Effector CD8-positive, alpha-beta T cell (primary cell): Measurements from ENCODE around the gene DNAH3.
"Not testable (repeated sequence)": the region's sequence is repeated elsewhere in the genome, so short reads cannot be mapped to it uniquely, and the experiment has no call there.

Source experiments
- DNase-seq: peaks from one replicate; lab custom pipeline; 2025; lab: John Stamatoyannopoulos, UW

The DNAH3 gene

GRCh38 chr16:21009815-21010214 lies 140.8 kb downstream of the DNAH3 start:
- no peak for DNase-seq

DNA sequence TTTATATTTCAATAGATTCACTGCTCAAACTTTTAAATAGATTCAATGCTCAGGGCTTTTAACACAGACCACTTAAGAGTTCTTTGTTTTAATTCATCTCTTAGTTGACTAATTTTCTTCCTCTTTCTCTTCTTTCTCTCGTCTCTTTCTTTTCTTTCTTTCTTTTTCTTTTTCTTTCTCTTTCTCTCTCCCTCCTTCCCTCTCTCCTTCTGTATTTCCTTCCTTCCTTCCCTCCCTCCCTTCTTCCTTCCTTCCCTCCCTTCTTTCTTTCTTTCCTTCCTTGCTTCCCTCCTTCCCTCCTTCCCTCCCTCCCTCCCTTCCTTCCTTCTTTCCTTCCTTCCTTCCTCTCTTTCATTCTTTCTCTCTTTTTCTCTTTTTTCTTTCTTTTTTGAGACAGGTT lies 145.6 kb downstream of the DNAH3 start:
- DNase-seq, result no peak

- DNase-seq, result no peak
These were observed 149.4 kb downstream of the DNAH3 start for GRCh38 chr16:21001262-21001661.

DNA sequence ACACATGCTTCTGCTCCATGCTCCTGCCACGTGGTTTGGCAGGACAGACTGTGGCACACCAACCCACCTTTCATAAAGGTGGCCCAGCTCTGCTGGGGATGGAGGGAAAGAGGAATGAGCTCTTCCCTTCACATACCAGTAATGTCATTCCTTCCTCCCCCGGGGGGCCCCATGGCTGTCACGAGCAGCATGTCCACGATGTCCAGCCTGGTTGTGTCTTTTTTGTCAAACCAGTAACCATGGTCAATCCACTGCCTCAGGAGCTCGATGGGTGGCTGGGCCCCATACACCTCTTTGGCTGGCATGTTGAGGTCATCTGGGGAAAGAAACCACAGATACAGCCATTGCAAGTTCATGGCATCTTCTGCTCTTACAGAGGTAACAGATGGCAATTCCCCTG lies 153.5 kb downstream of the DNAH3 start:
- DNase-seq, result no peak

DNA sequence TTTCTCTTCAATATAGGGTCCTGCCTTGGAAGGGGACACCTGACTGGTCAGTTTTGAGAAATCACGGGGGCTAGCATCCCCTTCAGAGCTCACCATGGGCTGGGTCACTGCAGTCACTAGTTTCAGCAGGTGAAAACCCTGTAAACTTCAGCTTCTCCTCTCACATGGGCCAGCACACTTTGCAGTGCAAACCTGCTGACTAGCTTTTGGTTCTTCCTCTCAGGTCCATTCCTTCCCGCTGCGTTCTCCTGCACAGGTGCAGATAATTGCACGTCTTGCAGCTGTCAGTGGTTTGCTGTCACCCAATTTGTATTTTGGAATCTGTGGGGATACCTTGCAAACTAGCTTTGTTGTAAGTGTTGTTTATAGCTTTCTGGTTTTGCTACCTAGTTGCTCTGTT lies 154.9 kb downstream of the DNAH3 start:
- no peak for DNase-seq

- not testable (repeated sequence) for DNase-seq
These were observed 161.1 kb downstream of the DNAH3 start for GRCh38 chr16:20989496-20990070.

GRCh38 chr16:20987049-20987448 lies 163.6 kb downstream of the DNAH3 start:
- DNase-seq, result no peak

- no peak for DNase-seq
These were observed 166.6 kb downstream of the DNAH3 start for GRCh38 chr16:20984019-20984418.

- DNase-seq, result no peak
These were observed 174.1 kb downstream of the DNAH3 start for GRCh38 chr16:20976576-20976975.

DNA sequence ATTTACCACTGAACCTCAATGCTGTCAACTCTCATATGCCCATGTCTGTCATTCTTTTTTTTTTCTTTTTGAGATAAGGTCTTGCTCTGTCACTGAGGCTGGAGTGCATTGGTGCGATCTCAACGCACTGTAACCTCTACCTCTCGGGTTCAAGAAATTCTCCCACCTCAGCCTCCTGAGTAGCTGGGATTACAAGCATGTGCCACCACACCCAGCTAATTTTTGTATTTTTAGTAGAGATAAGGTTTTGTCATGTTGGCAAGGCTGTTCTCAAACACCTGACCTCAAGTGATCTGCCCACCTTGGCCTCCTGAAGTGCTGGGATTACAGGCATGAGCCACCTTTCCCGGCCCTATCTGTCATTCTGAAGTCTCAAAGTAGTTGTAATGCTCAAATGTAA lies 177.4 kb downstream of the DNAH3 start:
- DNase-seq, result not testable (repeated sequence)

DNA sequence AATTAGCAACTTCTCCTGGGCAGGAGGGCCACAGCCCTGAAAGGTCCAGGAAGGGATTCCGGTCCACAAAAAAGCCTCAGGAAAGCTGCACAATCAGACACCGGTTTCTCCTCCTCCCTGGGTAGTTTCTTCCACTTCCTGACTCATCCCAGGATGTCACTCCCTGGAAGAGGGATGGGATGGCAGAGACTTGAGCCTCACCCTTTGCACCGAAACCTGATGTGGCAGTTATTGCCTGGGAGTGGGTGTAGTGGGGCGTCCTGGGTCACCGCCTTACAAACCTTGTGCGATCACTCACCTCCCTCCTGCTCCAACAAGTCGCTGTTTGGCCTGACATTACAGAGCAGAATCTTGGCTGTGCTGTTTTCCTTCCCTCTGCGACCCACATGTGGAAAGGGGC lies 179.2 kb downstream of the DNAH3 start:
- no peak for DNase-seq

DNA sequence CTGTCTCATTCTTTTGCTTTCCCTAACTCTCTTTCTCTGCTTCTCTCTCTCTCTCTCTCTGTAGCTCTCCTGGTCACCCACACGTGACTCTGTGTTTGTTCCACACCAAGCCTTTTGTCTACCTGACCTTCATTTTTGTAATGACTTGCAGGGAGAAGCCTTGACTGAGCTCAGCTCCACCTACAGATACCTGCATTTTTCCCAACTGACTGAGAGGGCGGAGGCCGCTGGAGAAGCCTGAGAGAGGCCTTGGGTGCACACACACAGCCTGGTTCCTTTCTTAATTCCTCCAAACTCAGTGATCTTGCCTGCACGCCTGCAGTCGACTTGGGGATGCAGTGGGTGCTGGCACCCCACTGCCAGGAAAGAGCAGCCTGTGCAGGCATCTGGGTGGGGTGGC lies 181.3 kb downstream of the DNAH3 start:
- DNase-seq, result no peak

- no peak for DNase-seq
These were observed 181.9 kb downstream of the DNAH3 start for GRCh38 chr16:20968765-20969164.

GRCh38 chr16:20960899-20961298 lies 189.7 kb downstream of the DNAH3 start:
- no peak for DNase-seq

DNA sequence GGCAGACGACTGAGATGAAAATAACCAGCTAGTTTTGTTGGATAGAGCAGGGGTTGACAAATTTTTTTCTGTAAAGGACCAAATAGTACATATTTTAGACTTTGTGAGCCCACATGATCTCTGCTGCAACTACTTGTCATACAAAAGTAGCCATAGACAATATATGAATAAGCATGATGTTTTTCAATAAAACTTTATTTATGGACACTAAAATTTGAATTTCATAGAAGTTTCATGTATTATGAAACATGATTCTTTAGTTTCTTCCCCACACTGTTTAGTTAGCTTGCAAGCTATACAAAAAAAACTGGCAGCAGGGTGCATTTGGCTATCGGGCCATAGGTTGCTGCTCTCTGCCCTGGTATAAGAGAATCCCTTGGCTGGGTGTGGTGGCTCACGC lies 193.5 kb downstream of the DNAH3 start:
- DNase-seq, result no peak

- no peak for DNase-seq
These were observed 194.3 kb downstream of the DNAH3 start for GRCh38 chr16:20956319-20956718.

DNA sequence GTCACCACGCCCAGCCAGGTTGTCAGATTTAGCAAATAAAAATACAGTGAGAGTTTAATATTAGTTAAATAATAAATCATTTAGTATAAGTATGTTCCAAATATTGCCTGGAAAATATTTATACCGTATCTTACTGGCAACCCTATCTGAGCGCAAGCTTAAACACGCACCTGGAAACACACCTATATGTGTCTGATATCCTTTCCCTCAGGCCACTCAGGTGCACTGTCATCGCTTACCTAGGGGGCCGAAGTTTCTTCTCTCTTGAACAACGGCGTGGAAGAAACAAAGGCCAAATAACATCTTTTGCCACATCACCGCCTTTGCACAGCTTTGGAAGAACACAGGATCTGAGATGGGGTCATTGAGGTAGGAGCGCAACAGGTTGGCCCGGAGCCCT lies 196.1 kb downstream of the DNAH3 start:
- no peak for DNase-seq

DNA sequence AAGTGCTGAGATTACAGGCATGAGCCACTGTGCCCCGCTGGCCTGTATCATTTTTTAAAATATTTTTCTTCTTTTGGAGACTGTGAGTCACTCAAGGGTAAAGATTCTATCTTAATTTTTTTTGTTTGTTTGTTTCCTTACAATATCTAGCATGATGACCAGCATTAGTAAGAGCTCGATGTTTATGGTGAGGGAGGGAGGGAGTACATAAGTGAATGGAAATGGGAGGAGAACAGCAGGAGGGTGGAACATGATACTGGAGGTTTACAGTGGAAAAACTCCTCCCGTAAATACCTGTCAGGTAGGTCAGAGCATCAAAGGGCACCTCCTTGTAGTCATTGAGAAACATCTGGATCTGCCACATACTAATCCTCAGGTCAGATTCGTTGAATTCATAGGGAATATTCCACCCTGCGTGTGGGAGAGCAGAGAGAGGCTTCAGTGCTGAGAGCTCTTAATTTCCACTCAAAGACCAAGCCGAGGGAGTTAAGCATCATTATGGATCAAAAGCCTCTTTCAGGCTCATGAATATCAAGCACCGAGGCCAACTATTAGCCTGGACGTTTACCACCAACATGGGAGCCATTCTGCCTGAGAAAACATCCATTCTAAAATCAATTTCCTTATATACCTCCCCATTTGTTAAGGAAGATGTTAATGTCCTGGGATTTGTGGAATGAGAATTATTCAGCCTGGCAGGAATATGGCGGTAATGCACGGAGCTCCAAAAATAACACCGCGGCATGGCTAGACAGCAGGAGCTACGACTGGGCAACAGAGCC lies 198.3 kb downstream of the DNAH3 start:
- no peak for DNase-seq

DNA sequence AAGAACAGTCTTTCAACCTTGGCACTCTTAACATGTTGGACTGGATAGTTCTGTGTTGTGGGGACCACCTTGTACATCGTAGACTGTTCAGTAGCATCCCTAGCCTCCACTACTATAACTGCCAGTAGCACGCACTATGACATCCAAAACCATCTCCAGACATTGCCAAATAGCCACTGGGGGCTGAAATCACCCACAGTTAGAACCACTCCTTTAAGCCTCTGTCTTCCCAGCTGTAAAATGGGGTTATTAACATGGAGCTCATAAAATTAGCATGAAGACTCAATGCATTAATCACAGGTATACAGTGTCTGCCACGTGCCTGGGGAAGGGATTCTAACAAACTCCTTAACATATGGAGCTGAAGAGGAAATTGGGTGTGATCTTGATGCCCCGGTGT lies 200.4 kb downstream of the DNAH3 start:
- no peak for DNase-seq

DNA sequence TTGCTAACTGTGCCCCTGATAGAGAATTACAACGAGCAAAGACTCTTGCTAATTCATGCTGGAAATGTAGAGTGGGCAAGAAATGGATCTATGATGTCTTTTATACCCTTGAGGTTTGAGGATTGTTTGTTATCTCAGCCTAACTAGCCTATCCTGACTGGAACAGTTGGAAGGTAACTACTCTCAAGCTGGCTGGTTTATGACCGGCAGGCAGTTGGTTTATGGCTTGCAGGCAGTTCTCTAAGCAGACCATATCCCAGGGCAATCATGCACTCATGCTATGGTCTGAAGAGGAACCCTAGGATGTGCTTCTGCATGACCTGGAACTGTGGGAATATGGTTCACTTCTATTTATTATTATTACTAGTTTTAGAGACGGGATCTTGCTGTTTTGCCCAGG lies 201.0 kb downstream of the DNAH3 start:
- DNase-seq, result no peak

DNA sequence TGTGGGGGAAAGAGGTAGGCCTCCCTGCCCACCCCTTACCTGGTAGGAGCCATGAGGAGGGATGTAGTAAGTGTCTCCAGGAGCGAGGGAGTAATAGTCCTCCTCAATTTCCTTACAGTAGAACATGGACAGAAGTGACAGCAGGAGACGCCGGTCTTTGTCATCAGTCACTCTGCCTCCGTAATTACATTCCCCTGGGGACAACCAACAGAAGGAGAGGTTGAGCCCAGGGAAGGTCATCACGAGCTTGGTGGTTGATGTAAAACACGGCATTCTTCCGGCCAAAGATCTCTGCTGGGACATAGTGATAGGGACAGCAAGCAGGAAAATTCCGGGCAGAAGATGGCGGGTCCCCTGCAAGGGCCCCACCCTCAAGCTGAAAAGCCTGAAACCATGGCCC lies 202.2 kb downstream of the DNAH3 start:
- DNase-seq, result no peak

GRCh38 chr16:20946015-20946629 lies 204.5 kb downstream of the DNAH3 start:
- no peak for DNase-seq

GRCh38 chr16:20945575-20945875 lies 205.1 kb downstream of the DNAH3 start:
- DNase-seq, result not testable (repeated sequence)
